GM19324 (cell line): ENCODE results near the gene CUX1.
"Not testable (repeated sequence)": the region's sequence is repeated elsewhere in the genome, so short reads cannot be mapped to it uniquely, and the experiment has no call there.

Experiments used
- ATAC-seq: cut with Tn5 transposase; IDR thresholded peaks from one replicate; pipeline ENCODE4 v1.9.1; 2021; ENCODE audit warnings: mild to moderate bottlenecking, moderate library complexity; ENCODE audit not compliant: unreplicated experiment, low FRiP score

Gene CUX1

GRCh38 chr7:101996876-101997275 is 179.4 kb downstream of the CUX1 start:
- no peak for ATAC-seq

- no peak for ATAC-seq
Measured at GRCh38 chr7:101998029-101998905, 180.8 kb downstream of the CUX1 start.

- no peak for ATAC-seq
Measured at GRCh38 chr7:101998906-101999240, 181.4 kb downstream of the CUX1 start.

GRCh38 chr7:101999393-101999792 is 182.0 kb downstream of the CUX1 start:
- no peak for ATAC-seq

GRCh38 chr7:102000123-102000522 is 182.7 kb downstream of the CUX1 start:
- ATAC-seq = no peak

GRCh38 chr7:102004229-102004628 is 186.8 kb downstream of the CUX1 start:
- ATAC-seq = no peak

- ATAC-seq = no peak
Measured at GRCh38 chr7:102004848-102005247, 187.4 kb downstream of the CUX1 start.

GRCh38 chr7:102005933-102006480 is 188.6 kb downstream of the CUX1 start:
- ATAC-seq = no peak

GRCh38 chr7:102006695-102007094 is 189.3 kb downstream of the CUX1 start:
- no peak for ATAC-seq

- ATAC-seq = no peak
Measured at GRCh38 chr7:102008535-102009262, 191.3 kb downstream of the CUX1 start.

- ATAC-seq = no peak
Measured at GRCh38 chr7:102009628-102010027, 192.2 kb downstream of the CUX1 start.

GRCh38 chr7:102012112-102012830 is 194.8 kb downstream of the CUX1 start:
- not testable (repeated sequence) for ATAC-seq

- ATAC-seq = no peak
Measured at GRCh38 chr7:102012941-102013461, 195.6 kb downstream of the CUX1 start.

GRCh38 chr7:102018876-102019275 is 201.4 kb downstream of the CUX1 start:
- no peak for ATAC-seq

- no peak for ATAC-seq
Measured at GRCh38 chr7:102019461-102019860, 202.0 kb downstream of the CUX1 start.

- ATAC-seq = no peak
Measured at GRCh38 chr7:102021841-102022618, 204.6 kb downstream of the CUX1 start.

GRCh38 chr7:102024005-102024768 is 206.8 kb downstream of the CUX1 start:
- no peak for ATAC-seq

- ATAC-seq = no peak
Measured at GRCh38 chr7:102024769-102025391, 207.5 kb downstream of the CUX1 start.

GRCh38 chr7:102025777-102026176 is 208.4 kb downstream of the CUX1 start:
- ATAC-seq = not testable (repeated sequence)
